ENCODE data around the gene UTP25. TPM values are rescaled to one million over a fixed set of nuclear protein-coding genes. Genes with fewer than 3 reads are reported as not detected.
A peak's percentile ranks its signal among the peaks of the same experiment; 100 is the strongest.
"Not testable (repeated sequence)": the region's sequence is repeated elsewhere in the genome, so short reads cannot be mapped to it uniquely, and the experiment has no call there.

UTP25 gene
- total RNA-seq, 1 donor from 2014 or later = 11.8 TPM

DNA sequence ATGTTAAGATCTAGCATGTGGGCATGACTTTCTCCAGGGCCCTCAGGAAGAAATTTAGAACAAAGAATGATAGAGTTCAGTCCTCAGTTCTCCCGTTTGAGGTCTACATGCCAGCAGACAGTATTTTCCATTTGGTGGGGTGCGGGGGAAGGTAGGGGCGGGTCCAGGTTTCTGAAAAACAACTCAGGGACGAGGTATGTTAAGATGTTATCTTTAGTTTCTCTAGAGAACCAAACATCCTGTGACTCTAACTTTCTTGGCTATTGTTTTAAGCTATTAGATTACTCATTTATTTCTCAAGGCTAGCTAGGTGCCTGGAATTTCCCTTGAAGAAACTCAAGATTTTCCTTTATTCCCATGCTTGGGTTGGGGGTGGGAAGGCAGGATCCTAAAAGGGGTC, 67.9 kb downstream of the UTP25 start:
- DNase-seq (ENCODE audit: low spot score) = peak; percentile 0

DNA sequence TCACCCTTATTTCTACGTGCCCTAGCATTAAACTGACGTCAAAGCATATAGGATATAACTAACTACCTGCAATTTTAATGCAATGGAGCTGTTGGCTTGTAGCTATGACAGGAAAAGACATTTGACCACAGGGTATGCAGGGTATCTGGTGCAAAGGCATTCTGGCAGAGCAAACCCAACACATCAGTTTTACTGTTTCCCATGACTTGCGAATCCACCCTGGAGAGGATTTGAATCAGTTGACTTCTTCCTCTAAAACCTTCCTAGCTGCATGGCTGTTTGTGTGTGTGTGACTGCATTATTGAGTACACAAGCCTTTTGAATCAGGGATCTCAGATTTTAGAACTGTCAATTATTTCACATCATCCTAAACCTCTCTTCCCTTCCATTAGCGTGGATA, 68.6 kb downstream of the UTP25 start:
- DNase-seq (ENCODE audit: low spot score) = no peak

GRCh38 chr1:209898271-209898670, 70.5 kb downstream of the UTP25 start:
- DNase-seq (ENCODE audit: low spot score) = not testable (repeated sequence)

GRCh38 chr1:209898851-209899250, 71.1 kb downstream of the UTP25 start:
- DNase-seq (ENCODE audit: low spot score) = not testable (repeated sequence)

DNA sequence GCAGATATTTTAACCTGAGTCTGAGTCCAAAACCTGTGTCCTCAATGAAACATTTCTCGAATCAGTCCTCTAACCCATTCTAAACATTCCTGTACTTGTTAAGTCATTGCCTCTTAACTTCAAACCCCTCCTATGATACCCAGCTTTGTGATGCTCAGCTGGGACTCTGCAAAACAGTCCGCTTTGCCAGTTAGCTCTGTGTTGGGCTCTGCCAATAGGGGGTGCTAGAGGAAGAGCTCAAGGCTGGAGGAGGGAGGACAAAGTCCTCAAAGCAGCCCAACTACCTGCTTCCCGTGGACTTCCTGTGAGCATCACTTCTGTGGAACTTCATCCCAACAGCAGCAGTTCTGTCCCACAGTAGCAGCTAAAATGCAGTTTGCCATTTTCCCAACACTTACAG, 72.2 kb downstream of the UTP25 start:
- DNase-seq (ENCODE audit: low spot score) = no peak

- no peak for DNase-seq (ENCODE audit: low spot score)
Observed at GRCh38 chr1:209900734-209901133, 73.0 kb downstream of the UTP25 start.

DNA sequence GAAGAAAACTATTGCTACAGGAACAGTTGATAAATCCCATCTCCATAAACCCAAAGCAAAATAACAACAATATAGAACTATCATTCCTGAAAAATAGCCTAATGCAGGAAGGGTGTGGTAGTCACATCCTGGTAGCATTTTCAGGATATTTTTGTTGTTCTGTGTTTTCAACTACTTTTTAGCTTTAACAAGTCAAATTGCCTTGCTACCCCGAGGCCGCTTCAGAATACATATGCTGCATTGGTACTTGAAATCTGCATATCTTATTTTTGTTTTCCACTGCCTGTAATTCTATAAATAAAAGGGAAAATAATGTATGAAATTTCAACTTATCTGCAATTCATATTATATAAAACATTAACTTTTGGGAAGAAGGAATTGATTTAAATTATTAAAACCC, 73.4 kb downstream of the UTP25 start:
- DNase-seq (ENCODE audit: low spot score) = no peak

DNA sequence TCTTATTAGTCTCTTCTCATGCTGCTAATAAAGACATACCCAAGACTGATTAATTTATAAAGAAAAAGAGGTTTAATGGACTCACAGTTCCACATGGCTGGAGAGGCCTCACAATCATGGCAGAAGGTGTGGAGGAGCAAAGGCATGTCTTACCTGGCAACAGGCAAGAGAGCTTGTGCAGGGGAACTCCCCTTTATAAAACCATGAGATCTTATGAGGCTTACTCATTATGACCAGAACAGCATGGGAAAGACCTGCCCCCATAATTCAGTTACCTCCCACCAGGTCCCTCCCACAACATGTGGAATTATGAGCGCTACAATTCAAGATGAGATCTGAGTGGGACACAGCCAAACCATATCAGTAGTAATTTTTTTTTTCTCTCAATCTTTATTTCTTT, 77.0 kb downstream of the UTP25 start:
- not testable (repeated sequence) for DNase-seq (ENCODE audit: low spot score)

Other genes with a start within 250 kb of the UTP25 start
- gene CAMK1G, start 244.3 kb upstream of the UTP25 start, total RNA-seq (ENCODE audit: insufficient read depth, low replicate concordance) = not detected
- 16.1 TPM for gene LAMB3, start 175.5 kb upstream of the UTP25 start, total RNA-seq (ENCODE audit: insufficient read depth, low replicate concordance)
- gene G0S2, start 152.6 kb upstream of the UTP25 start, total RNA-seq (ENCODE audit: insufficient read depth, low replicate concordance) = 11.1 TPM
- gene HSD11B1, start 123.1 kb upstream of the UTP25 start, total RNA-seq (ENCODE audit: insufficient read depth, low replicate concordance) = 3.1 TPM
- gene TRAF3IP3, start 71.9 kb upstream of the UTP25 start, total RNA-seq (ENCODE audit: insufficient read depth, low replicate concordance) = 6.7 TPM
- 4.8 TPM for gene C1orf74, start 43.4 kb upstream of the UTP25 start, total RNA-seq (ENCODE audit: insufficient read depth, low replicate concordance)
- gene IRF6, start 21.8 kb upstream of the UTP25 start, total RNA-seq (ENCODE audit: insufficient read depth, low replicate concordance) = 40.0 TPM
- gene SYT14, start 110.2 kb downstream of the UTP25 start, total RNA-seq (ENCODE audit: insufficient read depth, low replicate concordance) = 3.9 TPM

Measured in umbilical cord (tissue), 2 donors.